ENCODE data around the gene ATP6V0B.

The ATP6V0B gene

GRCh38 chr1:43985984-43986595, 11.3 kb downstream of the ATP6V0B start:
- DNase-seq, result no peak

GRCh38 chr1:43986712-43987111, 12.0 kb downstream of the ATP6V0B start:
- no peak for DNase-seq

GRCh38 chr1:43987159-43987902, 12.6 kb downstream of the ATP6V0B start:
- no peak for DNase-seq

GRCh38 chr1:43990271-43991199, 15.8 kb downstream of the ATP6V0B start:
- no peak for DNase-seq

- no peak for DNase-seq
Measured at GRCh38 chr1:43991200-43991475, 16.4 kb downstream of the ATP6V0B start.

- DNase-seq, result peak; percentile 37
Measured at GRCh38 chr1:43991476-43992231, 16.9 kb downstream of the ATP6V0B start, which contains the start of gene CCDC24. TSS of gene CCDC24 (plus strand) at chr1:43991599. CDS start at chr1:43991879, 280 bp downstream.

- DNase-seq, result no peak
Measured at GRCh38 chr1:43992232-43992995, 17.7 kb downstream of the ATP6V0B start.

GRCh38 chr1:43993206-43993914, 18.6 kb downstream of the ATP6V0B start:
- no peak for DNase-seq

- DNase-seq, result no peak
Measured at GRCh38 chr1:43994071-43994470, 19.3 kb downstream of the ATP6V0B start.

GRCh38 chr1:43994794-43995790, 20.3 kb downstream of the ATP6V0B start:
- no peak for DNase-seq

- no peak for DNase-seq
Measured at GRCh38 chr1:43995984-43996732, 21.4 kb downstream of the ATP6V0B start.

- DNase-seq, result no peak
Measured at GRCh38 chr1:43996733-43997115, 22.0 kb downstream of the ATP6V0B start.

GRCh38 chr1:43997295-43997999, 22.7 kb downstream of the ATP6V0B start:
- DNase-seq, result no peak

- no peak for DNase-seq
Measured at GRCh38 chr1:43998000-43998378, 23.2 kb downstream of the ATP6V0B start.

- no peak for DNase-seq
Measured at GRCh38 chr1:43999455-43999854, 24.7 kb downstream of the ATP6V0B start.

- no peak for DNase-seq
Measured at GRCh38 chr1:44000122-44000665, 25.4 kb downstream of the ATP6V0B start.

- DNase-seq, result no peak
Measured at GRCh38 chr1:44002165-44002564, 27.4 kb downstream of the ATP6V0B start.

- DNase-seq, result no peak
Measured at GRCh38 chr1:44002606-44003157, 27.9 kb downstream of the ATP6V0B start.

All from COR-L47 (cell line).